ENCODE data around the gene ADAM15.

Gene ADAM15

GRCh38 chr1:155053531-155054105, 2.5 kb downstream of the ADAM15 start:
- no peak for DNase-seq

GRCh38 chr1:155057104-155057503, 6.0 kb downstream of the ADAM15 start:
- DNase-seq: no peak

DNA sequence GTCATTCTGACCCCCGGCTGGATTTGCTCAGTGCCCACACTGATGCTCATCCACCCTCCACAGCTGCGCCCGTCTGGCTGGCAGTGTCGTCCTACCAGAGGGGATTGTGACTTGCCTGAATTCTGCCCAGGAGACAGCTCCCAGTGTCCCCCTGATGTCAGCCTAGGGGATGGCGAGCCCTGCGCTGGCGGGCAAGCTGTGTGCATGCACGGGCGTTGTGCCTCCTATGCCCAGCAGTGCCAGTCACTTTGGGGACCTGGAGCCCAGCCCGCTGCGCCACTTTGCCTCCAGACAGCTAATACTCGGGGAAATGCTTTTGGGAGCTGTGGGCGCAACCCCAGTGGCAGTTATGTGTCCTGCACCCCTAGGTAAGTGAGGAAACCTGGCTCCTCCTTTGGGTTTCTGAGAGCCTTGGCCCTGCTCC, 6.7 kb downstream of the ADAM15 start:
- DNase-seq: no peak

GRCh38 chr1:155060736-155061135, 9.6 kb downstream of the ADAM15 start:
- DNase-seq: no peak

DNA sequence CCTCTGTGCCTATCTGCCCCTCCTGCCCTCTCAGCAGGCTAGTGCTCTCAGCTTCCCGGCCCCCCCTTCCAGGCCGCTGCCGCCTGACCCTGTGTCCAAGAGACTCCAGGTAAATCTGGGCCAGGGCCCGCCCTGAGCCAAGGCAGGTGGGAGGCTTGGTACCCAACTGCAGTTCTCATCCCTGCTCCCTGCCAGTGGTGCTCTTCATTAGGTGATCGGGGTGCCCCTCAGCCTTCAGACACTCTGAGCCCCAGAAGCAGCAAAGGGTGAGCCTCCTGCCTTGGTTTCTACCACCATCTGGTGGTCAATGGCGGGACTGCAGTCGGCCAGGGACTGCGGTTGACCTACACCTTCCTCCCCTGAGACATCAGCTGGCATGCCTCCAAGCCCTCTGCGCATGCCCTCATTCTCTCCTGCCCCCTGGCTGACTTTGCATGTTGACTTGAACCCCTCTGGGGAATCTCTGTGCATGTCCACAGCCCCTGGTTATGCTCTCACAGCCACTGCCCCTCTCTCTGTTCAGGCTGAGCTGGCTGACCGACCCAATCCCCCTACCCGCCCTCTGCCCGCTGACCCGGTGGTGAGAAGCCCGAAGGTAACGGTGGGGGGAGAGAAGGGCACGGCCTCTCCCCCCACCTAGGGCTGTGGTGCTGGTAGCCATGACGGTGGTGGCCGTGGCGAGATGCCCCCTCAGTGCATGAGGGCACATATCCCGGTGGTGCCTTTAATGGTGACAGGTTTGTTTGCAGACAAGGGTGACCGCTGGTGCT, 10.4 kb downstream of the ADAM15 start:
- DNase-seq: peak; percentile 48

DNA sequence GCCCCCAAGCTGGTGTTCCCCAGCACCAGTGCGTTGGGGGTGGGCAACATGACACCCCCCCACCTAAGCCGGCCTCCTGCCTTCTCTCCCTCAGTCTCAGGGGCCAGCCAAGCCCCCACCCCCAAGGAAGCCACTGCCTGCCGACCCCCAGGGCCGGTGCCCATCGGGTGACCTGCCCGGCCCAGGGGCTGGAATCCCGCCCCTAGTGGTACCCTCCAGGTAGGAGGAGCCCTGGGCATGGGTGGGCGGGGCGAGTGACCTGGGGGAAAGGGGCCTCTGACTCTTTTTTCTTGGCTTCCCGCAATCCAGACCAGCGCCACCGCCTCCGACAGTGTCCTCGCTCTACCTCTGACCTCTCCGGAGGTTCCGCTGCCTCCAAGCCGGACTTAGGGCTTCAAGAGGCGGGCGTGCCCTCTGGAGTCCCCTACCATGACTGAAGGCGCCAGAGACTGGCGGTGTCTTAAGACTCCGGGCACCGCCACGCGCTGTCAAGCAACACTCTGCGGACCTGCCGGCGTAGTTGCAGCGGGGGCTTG, 11.1 kb downstream of the ADAM15 start:
- DNase-seq: no peak

DNA sequence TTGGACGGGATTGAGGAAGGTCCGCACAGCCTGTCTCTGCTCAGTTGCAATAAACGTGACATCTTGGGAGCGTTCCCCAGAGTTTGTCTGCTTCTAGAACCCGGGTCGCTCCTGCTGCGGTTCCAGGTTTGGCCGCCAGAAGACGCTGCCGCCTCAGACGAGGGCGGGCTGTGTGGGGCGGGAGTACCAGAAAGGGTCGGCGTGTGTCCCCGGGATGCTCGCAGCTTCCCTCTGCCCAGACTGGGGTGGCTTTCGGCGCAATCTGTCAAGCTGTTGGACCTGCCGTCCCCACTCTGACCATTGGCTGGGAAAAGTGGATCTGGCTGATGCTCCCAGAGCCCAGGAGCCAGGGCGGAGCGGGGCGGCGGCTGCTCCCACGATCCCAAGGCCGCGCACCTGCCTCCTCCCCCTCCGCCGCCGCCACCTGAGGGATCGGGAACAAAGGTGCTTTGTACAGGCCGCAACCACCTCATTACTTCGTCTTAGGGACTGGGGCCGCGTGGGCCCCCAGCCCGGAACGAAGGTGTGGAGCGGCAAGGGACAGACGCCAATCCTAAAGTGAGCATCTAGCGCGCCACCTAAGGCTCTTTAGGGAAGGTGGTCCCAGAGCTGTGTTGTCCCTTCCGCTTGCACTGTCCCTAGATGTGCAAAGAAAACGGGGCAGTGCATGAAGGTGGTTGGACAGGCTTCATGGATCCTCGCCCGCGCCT, 11.7 kb downstream of the ADAM15 start:
- no peak for DNase-seq

GRCh38 chr1:155063550-155064110, 12.5 kb downstream of the ADAM15 start, which contains the start of gene EFNA4:
EFNA4 (plus strand) TSS chr1:155063740; CDS start chr1:155063824, 84 bp downstream.
- DNase-seq: no peak

- no peak for DNase-seq
Measured at GRCh38 chr1:155064111-155064831, 13.2 kb downstream of the ADAM15 start.

DNA sequence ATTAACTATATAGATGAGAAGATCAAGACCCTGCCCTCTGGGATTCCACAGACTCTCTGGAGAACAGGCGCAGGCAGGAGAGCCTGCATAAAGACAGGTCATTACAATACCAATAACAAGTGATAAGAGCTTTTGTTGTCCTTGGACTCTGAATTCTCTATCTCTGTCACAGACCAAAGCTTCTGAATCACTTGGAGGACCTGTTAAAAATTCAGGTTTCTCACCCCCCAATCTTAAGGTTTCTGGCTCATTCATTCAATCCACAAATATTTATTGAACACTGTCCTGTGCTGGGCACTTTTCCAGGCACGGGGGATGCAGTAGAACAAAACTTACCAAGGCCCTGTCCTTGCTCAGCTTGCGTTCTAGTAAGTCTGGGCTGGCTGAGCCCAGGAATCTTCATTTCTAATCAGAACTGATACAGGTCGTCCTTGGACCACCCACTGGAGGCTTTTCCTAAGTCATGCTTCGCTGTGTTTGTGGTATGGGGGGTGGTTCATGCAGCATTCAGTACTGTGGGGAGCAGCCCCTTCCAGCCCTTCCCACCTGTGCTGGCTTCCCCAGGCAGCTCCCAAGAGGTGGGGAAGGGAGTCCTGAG, 13.8 kb downstream of the ADAM15 start:
- no peak for DNase-seq

DNA sequence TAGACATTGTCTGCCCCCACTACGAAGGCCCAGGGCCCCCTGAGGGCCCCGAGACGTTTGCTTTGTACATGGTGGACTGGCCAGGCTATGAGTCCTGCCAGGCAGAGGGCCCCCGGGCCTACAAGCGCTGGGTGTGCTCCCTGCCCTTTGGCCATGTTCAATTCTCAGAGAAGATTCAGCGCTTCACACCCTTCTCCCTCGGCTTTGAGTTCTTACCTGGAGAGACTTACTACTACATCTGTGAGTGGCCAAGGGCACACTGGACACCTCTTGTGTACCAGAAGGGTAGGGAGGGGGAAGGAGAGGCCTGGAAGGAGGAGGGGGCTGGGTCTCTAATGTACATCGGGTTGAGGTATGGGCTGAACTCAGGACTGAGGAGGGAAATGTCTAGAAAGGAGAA, 15.7 kb downstream of the ADAM15 start:
- no peak for DNase-seq

GRCh38 chr1:155068599-155068998, 17.5 kb downstream of the ADAM15 start:
- no peak for DNase-seq

GRCh38 chr1:155069551-155070157, 18.5 kb downstream of the ADAM15 start:
- DNase-seq: peak; percentile 46

DNA sequence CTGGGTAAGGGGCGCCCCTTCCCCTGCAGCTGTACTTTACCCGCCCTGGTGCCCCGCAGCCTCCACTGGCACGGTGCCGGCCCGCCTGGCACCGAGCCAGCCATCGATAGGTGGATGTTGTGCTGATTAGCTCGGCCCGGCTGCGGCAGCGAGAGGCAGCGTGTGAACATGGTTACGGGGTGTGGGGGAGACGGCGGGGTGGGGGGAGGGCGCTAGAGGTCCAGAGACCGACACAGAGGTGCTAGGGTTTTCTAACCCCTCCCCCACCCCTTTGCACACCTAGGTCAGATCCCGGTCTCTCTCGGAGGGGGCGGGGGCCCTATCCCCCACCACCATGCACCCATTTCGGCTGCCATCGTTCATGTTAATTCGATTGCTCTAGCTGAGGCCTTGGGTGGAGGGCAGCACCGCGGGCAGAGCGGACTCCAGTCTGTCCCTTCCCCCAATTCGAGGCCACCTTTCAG, 19.1 kb downstream of the ADAM15 start:
- DNase-seq: no peak

GRCh38 chr1:155070721-155071569, 19.8 kb downstream of the ADAM15 start:
- no peak for DNase-seq

DNA sequence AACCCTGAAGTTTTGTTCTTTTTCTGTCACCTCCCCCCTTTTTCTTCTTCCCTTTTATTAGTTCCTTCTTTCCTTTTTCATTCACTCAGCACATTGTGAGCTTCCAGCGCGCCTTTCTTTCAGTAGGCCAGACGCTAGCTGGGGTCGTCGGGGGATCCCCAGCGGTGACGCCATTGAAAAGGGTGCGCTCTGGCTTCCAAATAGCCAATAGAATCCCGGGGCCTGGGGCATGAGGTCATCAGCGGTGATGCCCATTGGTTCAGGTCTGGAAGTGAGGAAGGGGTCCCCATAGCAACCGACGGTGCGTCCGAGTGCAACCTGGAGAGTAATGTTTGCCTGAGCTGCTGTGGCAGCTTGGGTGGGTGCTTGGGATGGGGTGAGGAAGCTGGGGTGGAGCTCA, 20.6 kb downstream of the ADAM15 start:
- DNase-seq: no peak

DNA sequence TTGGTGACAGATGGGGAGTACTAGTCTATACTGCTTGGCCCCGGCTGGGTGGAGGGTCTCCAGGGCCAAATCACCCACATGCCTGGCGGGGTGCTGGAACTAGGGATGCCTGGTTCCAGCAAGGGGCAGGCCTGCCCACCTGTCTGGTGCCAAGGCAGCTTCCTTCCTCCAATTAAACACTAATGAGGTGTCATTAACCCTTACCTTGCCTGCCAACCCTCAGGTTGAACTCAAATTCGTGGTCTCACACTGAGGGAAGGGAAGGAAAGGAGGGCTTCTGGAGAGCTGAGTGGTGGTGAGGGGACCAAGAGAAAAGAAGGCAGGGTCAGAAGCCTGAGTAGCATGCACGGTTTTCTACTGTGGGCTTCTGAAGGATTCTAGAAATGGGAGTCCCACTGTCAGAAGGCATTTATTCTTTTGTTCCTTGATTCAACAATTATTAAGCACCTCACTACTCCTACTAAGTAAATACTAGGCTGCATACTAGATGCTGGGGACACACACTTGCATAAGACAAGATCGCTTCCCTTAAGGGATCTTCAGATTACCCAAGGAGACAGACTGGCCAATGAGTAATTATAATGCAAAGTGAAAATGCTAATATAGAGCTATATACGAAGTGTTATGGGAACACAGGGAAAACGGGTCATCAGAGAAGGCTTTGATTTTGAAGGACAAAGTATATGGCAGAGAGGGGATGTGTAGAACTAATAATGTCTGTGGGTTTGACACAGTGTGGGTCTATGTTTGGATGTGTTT, 21.6 kb downstream of the ADAM15 start:
- DNase-seq: no peak

DNA sequence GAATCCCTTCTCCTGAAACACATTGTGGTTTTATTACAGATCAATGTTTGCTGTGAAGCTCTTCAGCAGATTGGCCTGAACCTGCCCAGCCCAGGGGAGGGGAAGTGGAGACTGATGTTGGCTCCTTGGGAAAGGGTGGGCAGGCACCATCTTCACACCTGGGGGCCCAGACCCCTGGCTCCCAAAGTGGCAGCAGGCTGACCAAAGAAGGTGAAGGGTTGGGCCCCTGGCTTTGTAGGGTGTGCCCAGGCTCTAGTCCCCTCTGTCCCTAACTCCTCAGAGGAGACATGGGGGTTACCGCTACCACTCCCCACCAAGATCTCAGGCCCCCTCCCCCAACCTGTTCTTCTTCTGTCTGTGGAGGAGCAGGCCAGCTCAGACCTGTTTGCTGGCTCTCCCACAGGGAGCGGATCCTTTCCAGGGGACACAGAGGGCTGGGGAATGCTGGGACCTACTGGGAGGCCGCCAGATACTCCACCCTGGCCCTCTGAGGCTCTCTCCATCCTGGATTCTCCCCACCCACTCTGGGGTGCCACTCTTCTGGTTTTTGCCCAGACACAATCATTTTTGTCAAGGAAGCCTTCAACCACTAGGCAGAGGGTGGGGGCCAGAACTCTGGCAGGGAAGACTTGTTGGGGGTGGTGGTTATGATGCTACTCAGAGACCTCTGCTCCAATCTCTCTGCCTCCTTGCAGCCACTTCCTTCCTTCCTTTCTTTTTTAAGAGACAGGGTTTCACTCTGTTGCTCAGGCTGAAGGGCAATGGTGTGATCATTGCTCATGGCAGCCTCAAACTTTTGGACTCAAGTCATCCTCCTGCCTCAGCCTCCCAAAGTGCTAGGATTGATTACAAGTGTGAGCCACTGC, 22.5 kb downstream of the ADAM15 start:
- DNase-seq: no peak

- no peak for DNase-seq
Measured at GRCh38 chr1:155075535-155075934, 24.4 kb downstream of the ADAM15 start.
